Gastrocnemius medialis (tissue), 4 donors: ENCODE results near the gene SPC24.

Experiments used
- POLR2A ChIP-seq, 2 donors: fragments of 450-650 bp; IDR thresholded peaks; one replicate each; pipeline ENCODE4 v1.6.1; 2017; ENCODE audit warnings: antibody characterized with exemption in 2 of 2, mild to moderate bottlenecking in 2 of 2, moderate library complexity in 2 of 2
- TF ChIP-seq, protein P1 (sequence below), 5 experiments: fragments of 450-650 bp in 3 of 5; fragments of 200-600 bp in 2 of 5; sonication (generic) in 2 of 5; IDR thresholded peaks in 4 of 5; conservative IDR thresholded peaks in 1 of 5; 1 replicate in 4 of 5; 2 replicates in 1 of 5; pipeline ENCODE4 v1.5.1; 2016 to 2019; ENCODE audit warnings: antibody characterized with exemption in 5 of 5, mild to moderate bottlenecking in 3 of 5, moderate library complexity in 3 of 5

DNA sequence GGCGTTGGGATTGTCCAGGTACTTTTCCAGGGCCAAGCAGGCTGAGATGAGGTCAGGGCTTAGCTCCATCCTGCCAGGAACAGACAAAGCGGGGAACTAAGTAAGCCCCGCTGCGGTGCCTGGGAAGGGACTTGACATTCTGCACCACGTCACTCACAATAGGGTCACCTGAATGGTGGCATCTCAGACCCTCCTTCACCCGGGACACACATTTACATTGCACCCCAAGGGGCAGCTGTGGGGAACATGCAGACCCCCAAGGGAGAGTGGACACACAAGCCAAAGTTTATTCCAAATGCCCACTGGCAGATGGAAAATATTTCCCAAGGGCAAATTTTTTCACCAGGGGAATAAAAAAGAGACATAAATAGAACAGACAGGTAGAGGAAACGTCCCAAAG lies 20.3 kb upstream of the SPC24 start:
- TF ChIP-seq, protein P1, sequence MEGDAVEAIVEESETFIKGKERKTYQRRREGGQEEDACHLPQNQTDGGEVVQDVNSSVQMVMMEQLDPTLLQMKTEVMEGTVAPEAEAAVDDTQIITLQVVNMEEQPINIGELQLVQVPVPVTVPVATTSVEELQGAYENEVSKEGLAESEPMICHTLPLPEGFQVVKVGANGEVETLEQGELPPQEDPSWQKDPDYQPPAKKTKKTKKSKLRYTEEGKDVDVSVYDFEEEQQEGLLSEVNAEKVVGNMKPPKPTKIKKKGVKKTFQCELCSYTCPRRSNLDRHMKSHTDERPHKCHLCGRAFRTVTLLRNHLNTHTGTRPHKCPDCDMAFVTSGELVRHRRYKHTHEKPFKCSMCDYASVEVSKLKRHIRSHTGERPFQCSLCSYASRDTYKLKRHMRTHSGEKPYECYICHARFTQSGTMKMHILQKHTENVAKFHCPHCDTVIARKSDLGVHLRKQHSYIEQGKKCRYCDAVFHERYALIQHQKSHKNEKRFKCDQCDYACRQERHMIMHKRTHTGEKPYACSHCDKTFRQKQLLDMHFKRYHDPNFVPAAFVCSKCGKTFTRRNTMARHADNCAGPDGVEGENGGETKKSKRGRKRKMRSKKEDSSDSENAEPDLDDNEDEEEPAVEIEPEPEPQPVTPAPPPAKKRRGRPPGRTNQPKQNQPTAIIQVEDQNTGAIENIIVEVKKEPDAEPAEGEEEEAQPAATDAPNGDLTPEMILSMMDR (IDR thresholded peaks at IDR 0.05 in 4 of 5, conservative IDR thresholded peaks at IDR 0.05 in 1 of 5): no peak
- TF ChIP-seq POLR2A (IDR thresholded peaks at IDR 0.05): no peak
